Measurements from ENCODE around the gene PCDHA9.
A peak's percentile ranks its signal among the peaks of the same experiment; 100 is the strongest.
"Not testable (repeated sequence)": the region's sequence is repeated elsewhere in the genome, so short reads cannot be mapped to it uniquely, and the experiment has no call there.

The PCDHA9 gene

GRCh38 chr5:140848139-140849102 is at the start of gene PCDHA9:
PCDHA9 (plus strand) TSS chr5:140848382; CDS start chr5:140848496, 114 bp downstream.
- not testable (repeated sequence) for DNase-seq (ENCODE audit: low spot score)

- no peak for DNase-seq (ENCODE audit: low spot score)
Measured at GRCh38 chr5:140800816-140801493, 47.2 kb upstream of the PCDHA9 start, which contains the start of gene PCDHA3. PCDHA3 (plus strand) TSS chr5:140801057.

GRCh38 chr5:140801494-140801841 is 46.7 kb upstream of the PCDHA9 start:
- no peak for DNase-seq (ENCODE audit: low spot score)

- DNase-seq (ENCODE audit: low spot score): not testable (repeated sequence)
Measured at GRCh38 chr5:140802381-140802780, 45.8 kb upstream of the PCDHA9 start.

GRCh38 chr5:140802781-140803271 is 45.4 kb upstream of the PCDHA9 start:
- no peak for DNase-seq (ENCODE audit: low spot score)

GRCh38 chr5:140806834-140807775 is 41.1 kb upstream of the PCDHA9 start, which contains the start of gene PCDHA4:
PCDHA4 (plus strand) TSS chr5:140807068.
- DNase-seq (ENCODE audit: low spot score): peak; percentile 8

- DNase-seq (ENCODE audit: low spot score): not testable (repeated sequence)
Measured at GRCh38 chr5:140808241-140808888, 39.8 kb upstream of the PCDHA9 start.

- DNase-seq (ENCODE audit: low spot score): no peak
Measured at GRCh38 chr5:140808889-140809291, 39.3 kb upstream of the PCDHA9 start.

- DNase-seq (ENCODE audit: low spot score): no peak
Measured at GRCh38 chr5:140821375-140822280, 26.6 kb upstream of the PCDHA9 start, which contains the start of gene PCDHA5. PCDHA5 (plus strand) TSS chr5:140821613.

- DNase-seq (ENCODE audit: low spot score): no peak
Measured at GRCh38 chr5:140822281-140822629, 25.9 kb upstream of the PCDHA9 start.

- DNase-seq (ENCODE audit: low spot score): not testable (repeated sequence)
Measured at GRCh38 chr5:140822969-140823368, 25.2 kb upstream of the PCDHA9 start.

- DNase-seq (ENCODE audit: low spot score): no peak
Measured at GRCh38 chr5:140823475-140823874, 24.7 kb upstream of the PCDHA9 start.

- DNase-seq (ENCODE audit: low spot score): no peak
Measured at GRCh38 chr5:140827704-140828361, 20.3 kb upstream of the PCDHA9 start, which contains the start of gene PCDHA6. PCDHA6 (plus strand) TSS chr5:140827960; CDS start chr5:140828092, 132 bp downstream.

GRCh38 chr5:140828362-140828737 is 19.8 kb upstream of the PCDHA9 start:
- no peak for DNase-seq (ENCODE audit: low spot score)

GRCh38 chr5:140829511-140830501 is 18.4 kb upstream of the PCDHA9 start:
- DNase-seq (ENCODE audit: low spot score): not testable (repeated sequence)

GRCh38 chr5:140833993-140834392 is 14.2 kb upstream of the PCDHA9 start, which contains the start of gene PCDHA7:
PCDHA7 (plus strand) TSS chr5:140834269; CDS start chr5:140834384, 115 bp downstream.
- DNase-seq (ENCODE audit: low spot score): no peak

GRCh38 chr5:140834439-140835008 is 13.7 kb upstream of the PCDHA9 start:
- DNase-seq (ENCODE audit: low spot score): not testable (repeated sequence)

Data from hematopoietic multipotent progenitor cell treated with erythropoietin and hydrocortisone succinate and interleukin-3 and kit ligand, for 17 days (in vitro differentiated cells).